IPS-18c (cell line): ENCODE data around the gene C1QTNF9.

Experiments
- H3K4me3 ChIP-seq: 2 replicates; pipeline ENCODE4 v1.7.0; 2013; ENCODE audit warnings: low read depth, mild to moderate bottlenecking, low read length, moderate library complexity; ENCODE audit not compliant: insufficient read depth
- H3K9me3 ChIP-seq: one replicate; pipeline ENCODE4 v1.6.1; 2013; ENCODE audit warnings: mild to moderate bottlenecking, low read length, moderate library complexity; ENCODE audit not compliant: control insufficient read depth, insufficient read depth

The C1QTNF9 gene

DNA sequence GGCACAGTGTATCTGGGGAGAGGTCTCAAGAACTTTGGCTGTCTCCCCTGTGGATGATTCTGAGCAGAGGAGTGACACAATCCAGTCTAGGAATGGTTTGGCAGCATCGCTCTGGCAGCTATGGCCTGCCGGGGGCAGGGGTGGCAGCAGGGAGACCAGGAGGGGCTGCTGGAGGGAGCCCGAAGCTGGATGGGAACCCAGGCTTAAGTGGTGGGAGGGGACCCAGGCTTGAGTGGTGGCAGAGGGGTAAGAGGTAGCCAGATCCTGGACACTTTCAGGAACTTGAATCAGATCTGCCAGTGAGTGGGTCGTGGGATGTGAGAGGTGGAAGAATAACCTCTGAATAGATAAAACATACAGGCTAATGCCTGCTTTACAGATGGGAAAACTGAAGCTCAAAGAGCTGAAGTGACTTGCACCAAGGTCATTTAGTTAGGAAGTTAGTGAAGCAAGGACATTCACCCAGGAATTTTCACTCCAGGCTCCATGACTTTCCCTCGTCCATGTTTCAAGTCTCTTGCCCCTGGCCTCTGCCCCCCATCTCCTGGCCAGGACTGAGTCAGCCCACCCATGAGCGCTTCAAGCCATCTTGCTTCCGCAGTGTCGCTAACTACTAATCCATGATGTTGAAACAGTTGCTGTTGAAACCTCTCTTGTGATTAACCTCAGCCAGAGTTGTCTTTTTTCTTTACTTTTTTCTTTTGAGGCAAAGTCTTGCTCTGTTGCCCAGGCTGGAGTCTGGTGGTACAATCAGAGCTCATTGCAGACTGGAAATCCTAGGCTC is 29.9 kb upstream of the C1QTNF9 start:
- H3K4me3 ChIP-seq: no peak overlapping the region
- no peaks in the 10 kb centered on the region for H3K9me3 ChIP-seq

DNA sequence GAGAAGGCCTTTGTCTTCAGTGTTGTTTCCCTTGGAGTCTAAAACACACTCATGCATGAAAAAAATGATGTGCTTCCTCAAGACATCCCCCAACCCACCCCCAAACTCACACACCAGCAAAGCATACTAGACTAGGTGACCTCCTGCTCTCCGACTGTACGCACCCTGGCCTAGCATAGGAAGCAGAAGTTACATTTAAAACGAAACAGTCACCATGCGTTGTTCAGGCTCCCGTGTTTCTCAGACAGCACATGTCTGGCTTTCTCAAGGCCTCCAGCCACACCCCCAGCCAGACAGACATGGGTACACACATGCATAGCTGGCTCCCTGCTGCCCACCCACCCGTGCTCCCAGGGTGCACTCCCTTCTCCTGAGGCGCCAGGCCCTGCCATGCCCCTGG is 28.7 kb upstream of the C1QTNF9 start:
- no peak overlapping the region for H3K4me3 ChIP-seq
- no peaks in the 10 kb centered on the region for H3K9me3 ChIP-seq

DNA sequence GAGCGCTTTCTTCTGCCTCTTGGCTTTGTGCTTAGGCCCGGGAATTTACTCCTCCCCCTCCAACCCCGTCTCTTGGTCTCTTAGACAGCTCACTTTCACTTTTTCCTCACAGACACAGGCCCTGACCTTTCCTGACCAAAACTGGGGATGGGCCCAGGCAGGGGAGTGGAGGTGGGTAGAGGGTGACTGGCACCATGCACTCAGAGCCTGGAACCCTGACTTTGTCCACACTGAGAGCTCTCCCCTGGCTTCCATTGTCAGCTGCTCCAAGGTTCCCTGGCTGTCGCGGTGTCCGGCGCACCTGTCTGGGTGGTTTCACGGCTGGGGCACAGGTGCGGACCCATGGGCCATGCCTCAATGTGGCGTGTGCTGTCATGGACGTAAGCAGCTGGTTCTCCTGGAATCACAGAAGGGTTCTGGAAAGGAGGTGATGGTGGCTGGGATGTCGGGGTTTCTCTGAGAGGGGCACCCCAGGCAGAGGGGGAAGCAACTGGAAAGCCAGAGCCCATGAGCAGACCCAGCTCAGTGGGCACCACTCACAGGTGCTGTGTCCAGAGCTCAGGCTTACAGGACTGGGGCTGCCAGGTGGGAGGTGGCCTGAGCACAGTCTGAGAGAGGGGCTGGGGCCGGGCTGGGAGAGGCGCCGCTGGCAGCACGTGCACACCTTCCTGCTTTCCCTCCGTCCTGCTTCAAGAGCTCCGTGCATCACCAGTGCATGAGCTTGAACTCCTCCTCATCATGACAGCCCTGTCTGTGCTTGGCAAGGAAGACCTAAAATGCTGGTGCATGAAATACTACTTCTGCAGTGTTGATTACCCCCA is 28.0 kb upstream of the C1QTNF9 start:
- Histone ChIP-seq H3K9me3 (no peaks in the 10 kb centered on the region), H3K4me3 (no peak overlapping the region)

DNA sequence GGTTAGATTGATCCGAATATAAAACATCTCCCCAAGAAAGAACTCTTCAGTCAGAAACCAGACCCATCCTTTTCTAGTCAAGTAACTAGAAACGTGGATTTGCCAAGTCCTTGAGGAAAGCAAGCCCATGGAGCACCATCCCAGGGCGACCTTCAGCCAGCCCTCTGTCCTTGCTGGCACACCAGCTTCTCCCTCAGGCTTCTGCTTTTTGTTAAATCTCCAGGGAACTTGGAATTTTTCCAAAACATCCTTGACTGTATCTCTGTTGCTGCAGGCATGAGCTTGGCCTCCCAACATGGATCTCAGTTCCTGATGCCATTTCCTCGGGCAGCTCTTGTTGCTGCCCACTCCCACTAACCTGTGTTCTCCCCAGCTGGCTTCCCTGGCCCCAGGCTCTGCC is 27.1 kb upstream of the C1QTNF9 start:
- no peak overlapping the region for H3K4me3 ChIP-seq
- no peaks in the 10 kb centered on the region for H3K9me3 ChIP-seq

DNA sequence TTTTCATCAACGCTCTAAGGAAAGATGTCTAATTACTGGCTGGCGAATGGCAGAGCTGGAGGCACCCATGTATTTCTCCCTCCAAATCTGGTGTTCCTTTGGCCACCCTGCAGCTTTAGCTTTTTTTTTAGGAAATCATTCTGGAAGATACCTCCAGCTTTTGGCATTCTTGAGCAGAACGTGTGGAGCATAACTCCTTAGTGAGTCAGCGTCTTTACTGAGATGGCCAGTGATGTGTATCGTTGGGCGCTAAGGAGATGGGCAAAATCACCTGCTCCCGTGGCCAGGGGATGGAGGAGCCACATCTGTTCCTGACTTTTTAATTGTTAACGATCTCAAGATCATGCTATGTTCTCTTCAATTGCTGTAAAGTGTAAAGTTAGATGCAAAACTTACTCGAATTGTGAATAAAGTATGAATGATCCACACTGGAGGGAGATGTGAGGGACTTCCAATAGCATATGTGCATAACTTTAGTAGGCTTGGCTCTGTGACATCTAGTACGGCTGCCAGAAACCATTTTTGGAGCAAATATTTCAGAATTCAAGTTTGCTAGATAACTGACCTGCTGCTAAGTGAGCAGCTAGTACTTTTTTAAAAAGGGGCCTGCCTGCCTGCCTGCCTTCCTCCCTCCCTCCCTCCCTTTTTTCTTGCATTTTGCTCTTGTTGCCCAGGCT is 24.4 kb upstream of the C1QTNF9 start:
- Histone ChIP-seq H3K4me3 (no peak overlapping the region), H3K9me3 (no peaks in the 10 kb centered on the region)

DNA sequence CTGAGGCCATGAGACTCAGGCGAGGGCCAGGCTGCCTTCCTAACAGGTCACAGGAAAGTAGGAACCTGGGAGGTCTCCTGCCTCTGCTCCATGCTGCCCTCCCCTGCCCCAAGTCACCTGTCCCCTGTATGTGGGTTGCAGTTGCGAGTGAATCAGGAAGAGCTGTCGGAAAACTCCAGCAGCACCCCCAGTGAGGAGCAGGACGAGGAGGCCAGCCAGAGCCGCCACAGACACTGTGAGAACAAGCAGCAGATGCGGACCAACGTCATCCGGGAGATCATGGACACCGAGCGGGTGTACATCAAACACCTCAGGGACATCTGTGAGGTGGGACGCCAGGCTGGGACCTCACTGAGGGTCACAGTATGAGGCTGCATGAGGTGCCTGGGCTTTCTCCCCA is 22.8 kb upstream of the C1QTNF9 start:
- Histone ChIP-seq H3K4me3 (no peak overlapping the region), H3K9me3 (no peaks in the 10 kb centered on the region)

DNA sequence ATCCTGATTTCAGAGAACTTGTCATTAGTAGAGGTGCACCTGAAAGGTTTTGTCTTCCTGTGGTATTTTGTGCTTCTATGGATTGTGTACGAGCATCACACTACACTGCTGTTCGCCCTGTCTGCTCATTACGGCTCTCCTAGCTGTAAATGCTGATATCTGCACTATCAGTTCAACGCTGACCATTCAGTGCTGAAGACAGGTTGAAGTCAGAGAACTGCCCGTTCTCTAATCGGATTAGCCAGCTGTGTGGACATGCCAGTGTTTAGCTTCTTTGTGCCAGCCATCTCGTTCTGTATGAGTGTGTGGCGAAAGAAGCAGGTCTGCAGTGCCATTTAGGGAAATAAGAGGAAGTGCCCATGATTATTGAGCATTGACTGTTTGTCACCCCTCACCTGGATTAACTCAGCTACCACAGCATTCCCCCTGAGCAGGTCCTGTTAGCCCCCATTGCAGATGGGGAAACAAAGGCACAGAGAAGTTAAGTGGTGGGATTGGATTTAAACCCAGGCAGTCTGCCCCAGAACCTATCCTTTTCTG is 21.6 kb upstream of the C1QTNF9 start:
- no peak overlapping the region for H3K4me3 ChIP-seq
- no peaks in the 10 kb centered on the region for H3K9me3 ChIP-seq

DNA sequence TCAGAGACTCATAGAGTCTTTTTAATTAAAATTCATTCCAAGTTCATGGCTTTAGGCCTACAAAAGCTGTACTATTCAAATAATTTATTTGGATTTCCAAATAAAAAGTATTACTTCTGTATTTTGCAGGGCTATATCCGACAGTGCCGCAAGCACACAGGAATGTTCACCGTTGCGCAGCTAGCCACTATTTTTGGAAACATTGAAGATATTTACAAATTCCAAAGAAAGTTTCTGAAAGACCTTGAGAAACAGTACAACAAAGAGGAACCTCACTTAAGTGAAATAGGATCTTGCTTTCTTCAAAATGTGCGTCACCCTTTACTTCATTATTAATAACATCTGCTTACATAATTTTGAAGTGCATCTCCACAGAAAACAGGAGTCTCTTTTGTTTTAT is 20.5 kb upstream of the C1QTNF9 start:
- Histone ChIP-seq H3K4me3 (no peak overlapping the region), H3K9me3 (no peaks in the 10 kb centered on the region)

DNA sequence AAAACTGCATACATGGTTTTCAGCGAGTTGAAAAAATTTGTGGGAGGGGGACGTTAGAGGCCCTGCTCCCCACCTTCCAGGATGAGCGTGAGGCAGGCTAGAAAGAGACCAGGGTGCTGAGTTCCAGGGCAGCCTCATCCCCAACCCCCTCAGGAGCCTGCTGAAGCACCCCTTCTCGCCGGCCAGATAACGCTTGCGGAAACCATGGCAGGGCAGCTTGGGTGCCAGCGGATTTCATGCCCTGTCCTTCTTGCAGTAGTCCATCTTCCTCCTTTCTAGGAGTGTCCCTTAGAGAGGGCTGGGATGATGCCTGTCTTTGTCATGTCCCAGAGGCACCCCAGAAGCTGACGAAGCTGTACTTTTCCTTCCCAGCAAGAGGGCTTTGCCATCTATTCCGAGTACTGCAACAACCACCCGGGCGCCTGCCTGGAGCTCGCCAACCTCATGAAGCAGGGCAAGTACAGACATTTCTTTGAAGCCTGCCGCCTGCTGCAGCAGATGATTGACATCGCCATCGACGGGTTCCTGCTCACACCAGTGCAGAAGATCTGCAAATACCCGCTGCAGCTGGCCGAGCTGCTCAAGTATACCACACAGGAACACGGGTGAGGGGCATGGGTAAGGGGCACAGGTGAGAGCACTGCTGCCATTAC is 19.0 kb upstream of the C1QTNF9 start:
- Histone ChIP-seq H3K9me3 (no peaks in the 10 kb centered on the region), H3K4me3 (no peak overlapping the region)

DNA sequence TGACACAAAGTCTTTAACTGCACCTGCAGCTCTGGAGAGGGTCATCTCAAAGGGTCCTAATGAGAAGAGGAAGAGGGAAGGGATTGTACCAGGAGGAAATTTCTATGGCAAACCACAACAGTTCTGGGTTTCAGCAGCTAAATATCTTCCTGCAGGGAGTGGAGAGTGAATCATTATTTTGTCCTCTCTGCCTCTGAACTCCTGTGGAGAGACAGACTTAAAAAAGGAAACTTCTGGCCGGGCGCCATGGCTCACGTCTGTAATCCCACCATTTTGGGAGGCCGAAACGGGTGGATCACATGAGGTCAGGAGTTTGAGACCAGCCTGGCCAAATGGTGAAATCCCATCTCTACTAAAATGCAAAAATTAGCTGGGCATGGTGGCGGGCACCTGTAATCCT is 16.9 kb upstream of the C1QTNF9 start:
- no peak overlapping the region for H3K4me3 ChIP-seq
- H3K9me3 ChIP-seq: no peaks in the 10 kb centered on the region

DNA sequence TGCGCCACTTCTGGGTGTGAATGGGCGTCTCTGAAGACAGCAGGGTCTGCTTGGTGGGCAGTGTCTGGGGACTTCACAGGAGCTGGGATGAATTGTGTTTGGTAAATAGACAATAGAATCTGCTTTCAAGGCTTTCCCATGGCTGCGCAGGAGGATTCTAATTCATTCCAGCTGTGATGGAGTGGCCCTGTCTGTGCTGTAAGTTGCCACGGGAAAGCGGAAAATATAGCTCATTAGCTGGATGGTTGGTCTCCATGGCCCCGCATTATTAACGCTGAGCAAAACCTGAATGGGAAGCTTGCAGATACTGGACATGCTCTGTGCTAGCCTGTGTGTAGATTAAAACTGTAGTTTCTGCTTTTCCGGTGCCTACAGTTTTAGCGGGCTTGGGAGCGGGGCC is 15.6 kb upstream of the C1QTNF9 start:
- Histone ChIP-seq H3K9me3 (no peaks in the 10 kb centered on the region), H3K4me3 (no peak overlapping the region)

DNA sequence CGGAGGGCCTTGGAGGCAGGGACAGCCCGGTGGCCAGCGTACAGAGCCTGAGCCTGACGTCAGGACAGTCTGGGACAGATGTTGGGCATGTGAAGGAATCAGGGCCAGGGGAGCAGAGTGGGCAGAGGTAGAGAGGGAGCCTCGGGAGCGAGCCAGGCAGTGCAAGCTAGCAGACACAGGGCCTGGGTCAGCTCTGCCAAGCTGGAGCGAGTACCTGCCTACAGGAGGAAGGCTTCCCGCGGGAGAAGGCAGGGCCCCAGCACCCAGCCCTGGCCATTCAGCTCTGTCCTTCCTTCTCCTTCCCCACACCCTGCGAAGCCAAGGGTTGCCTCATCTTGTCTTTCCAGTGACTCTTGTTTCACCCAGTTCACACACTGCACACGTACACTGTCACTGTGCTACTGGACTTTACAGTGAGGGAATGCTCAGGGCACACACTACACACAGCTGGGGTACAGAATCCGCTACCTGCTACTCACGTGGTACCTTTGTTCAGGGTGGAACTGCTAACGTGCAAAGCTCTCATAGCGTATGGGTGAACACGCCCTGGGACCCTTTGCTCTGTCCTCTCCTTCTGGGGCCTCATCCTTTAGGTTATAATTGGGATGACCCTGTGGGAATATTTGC is 9.8 kb upstream of the C1QTNF9 start:
- Histone ChIP-seq H3K4me3 (no peak overlapping the region), H3K9me3 (no peaks in the 10 kb centered on the region)

DNA sequence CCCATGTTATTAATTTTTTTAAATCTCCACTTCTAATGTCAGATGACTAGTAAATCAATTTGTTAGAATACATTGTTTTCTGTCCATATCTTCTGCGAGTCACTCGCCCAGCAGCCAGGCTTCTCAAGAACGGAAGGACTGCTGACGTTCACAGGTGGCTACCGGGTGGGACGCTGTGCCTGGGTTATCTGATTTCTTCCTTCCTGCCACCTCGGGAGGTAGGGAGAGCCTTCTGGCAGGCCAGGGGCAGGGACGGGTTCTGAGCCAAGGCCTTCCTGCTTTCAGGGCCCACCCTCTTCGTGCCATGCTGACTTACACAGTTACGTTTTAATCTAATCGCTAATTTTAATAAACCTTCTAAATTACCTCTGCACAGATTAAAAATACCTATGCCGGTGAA is 7.9 kb upstream of the C1QTNF9 start:
- H3K4me3 ChIP-seq: no peak overlapping the region
- H3K9me3 ChIP-seq: no peaks in the 10 kb centered on the region

DNA sequence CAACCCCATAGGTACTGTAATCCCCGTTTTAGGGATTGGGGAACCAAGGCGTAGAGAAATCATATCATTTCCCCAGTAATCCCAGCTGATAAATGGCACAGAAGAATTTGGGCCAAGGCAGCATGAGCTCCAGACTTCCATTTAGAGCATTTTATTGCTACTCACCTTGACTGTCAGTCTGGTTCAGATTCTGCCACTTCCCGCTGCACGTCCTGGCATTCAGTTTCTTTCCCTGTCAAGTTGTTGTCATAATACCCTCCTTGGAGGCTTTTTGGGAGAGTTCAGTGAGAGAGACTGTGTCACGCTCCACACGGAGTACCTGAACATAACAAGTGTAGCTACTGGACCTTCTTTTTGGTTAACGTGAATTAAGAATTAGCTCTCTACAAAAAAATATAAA is 7.5 kb upstream of the C1QTNF9 start:
- H3K9me3 ChIP-seq: no peaks in the 10 kb centered on the region
- H3K4me3 ChIP-seq: no peak overlapping the region

DNA sequence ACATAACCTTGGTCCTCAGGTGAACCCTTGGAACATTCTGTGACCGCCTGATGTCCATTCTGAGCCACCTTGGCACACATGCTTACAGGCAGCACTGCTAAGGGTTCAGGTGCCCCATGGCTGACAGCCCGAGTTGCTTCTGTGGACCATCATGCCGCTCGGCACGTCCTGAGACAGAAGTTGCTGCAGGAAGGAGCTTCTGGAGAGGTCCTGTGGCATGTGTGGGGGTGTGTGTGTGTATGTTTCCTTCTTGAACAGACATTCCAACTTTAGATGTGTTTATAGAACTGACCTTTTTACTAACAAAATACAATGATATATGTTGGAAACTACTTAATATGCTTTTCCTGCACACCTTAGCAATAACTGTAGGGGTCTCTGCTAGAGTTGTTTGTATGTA is 4.8 kb upstream of the C1QTNF9 start:
- H3K9me3 ChIP-seq: no peaks in the 10 kb centered on the region
- no peak overlapping the region for H3K4me3 ChIP-seq

DNA sequence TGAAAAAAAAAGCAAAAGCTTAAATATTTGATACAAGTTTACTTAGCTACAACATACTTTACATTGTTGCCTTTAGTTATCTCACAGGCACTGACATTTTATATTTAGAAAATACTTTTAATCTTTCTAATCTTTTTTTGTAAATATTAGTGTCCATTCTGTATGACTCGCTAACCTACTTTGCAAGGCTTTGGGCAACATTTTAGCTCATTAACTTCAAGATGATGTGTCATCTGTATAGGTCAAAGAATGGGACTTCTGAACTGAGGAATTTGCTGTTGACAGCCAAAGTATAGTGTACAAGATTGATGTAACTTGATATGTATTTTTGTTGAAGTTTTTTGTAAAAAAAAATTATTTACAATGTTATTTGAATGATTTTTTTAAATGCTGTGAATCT is 2.7 kb upstream of the C1QTNF9 start:
- no peak overlapping the region for H3K4me3 ChIP-seq

More for the DNA sequence above, 2.7 kb upstream of the C1QTNF9 start:
- H3K9me3 ChIP-seq: no peaks in the 10 kb centered on the region
